K562 (cell line): Measurements from ENCODE around the gene ARHGEF25. TPM values are rescaled to one million over a fixed set of nuclear protein-coding genes. Genes with fewer than 3 reads are reported as not detected.

Experiments
- ATF7 ChIP-seq: fragments of 450-650 bp; IDR thresholded peaks from 2 replicates; pipeline ENCODE4 v1.7.1; 2014; ENCODE audit warnings: mild to moderate bottlenecking, moderate library complexity
- ILF3 ChIP-seq: fragments of 450-650 bp; IDR thresholded peaks from 2 replicates; pipeline ENCODE4 v1.6.1; 2018; ENCODE audit warnings: antibody characterized with exemption, mild to moderate bottlenecking, moderate library complexity, borderline replicate concordance
- MIER1 ChIP-seq: fragments of 450-650 bp; IDR thresholded peaks from 2 replicates; pipeline ENCODE4 v1.6.1; 2016; ENCODE audit warnings: antibody characterized with exemption, mild to moderate bottlenecking, low read depth
- MYBL2 ChIP-seq, 2 experiments: fragments of 450-650 bp in 1 of 2; sonication (generic) in 1 of 2; formaldehyde crosslinking in 1 of 2; IDR thresholded peaks; 2 replicates each; pipeline versions ENCODE4 v1.6.1 to v1.8.1; 2017 to 2022; ENCODE audit warnings: borderline replicate concordance in 1 of 2, inconsistent platforms in 1 of 2, low read depth in 1 of 2, mild to moderate bottlenecking in 1 of 2, missing genetic modification reagents in 1 of 2, moderate library complexity in 1 of 2
- ZKSCAN3 ChIP-seq: fragments of 250-450 bp; sonication (Bioruptor Pico); IDR thresholded peaks from 2 replicates; pipeline ENCODE4 v1.4.0; 2020
- ZNF134 ChIP-seq: fragments of 250-450 bp; sonication (Bioruptor Pico); conservative IDR thresholded peaks from 2 replicates; pipeline ENCODE4 v1.4.0; 2020
- ZNF398 ChIP-seq: fragments of 250-450 bp; sonication (Bioruptor Pico); IDR thresholded peaks from 2 replicates; pipeline ENCODE4 v1.8.0; 2021; ENCODE audit warnings: moderate library complexity, mild to moderate bottlenecking, inconsistent platforms
- ZNF407 ChIP-seq: fragments of 450-650 bp; IDR thresholded peaks from 2 replicates; pipeline ENCODE4 v1.6.1; 2016; ENCODE audit warnings: low read depth
- polyA plus RNA-seq, 8 experiments: library from polyadenylated mRNA; depleted of rRNA in 4 of 8; stranded (reverse) in 5 of 8; unstranded in 3 of 8; fragments of >200 nt; fragmentation: Nextera tagmentation in 2 of 8; fragmentation: Illumina TruSeq in 1 of 8; extraction: Ambion mirVana in 2 of 8; extraction: Trizol in 1 of 8; gene quantifications; 2 replicates each; pipeline versions ENCODE4 v1.2.1 to v1.2.3, GENCODE V29; 2011 to 2014; ENCODE audit warnings: inconsistent platforms in 1 of 8, missing spikeins in 1 of 8
- total RNA-seq, 7 experiments: library from RNA; depleted of rRNA in 6 of 7; stranded (reverse); fragments of >200 nt in 6 of 7; fragmentation: Illumina TruSeq in 2 of 7; extraction: Trizol in 2 of 7; gene quantifications; 2 replicates each; pipeline versions ENCODE4 v1.2.1 to v1.2.3, GENCODE V29; 2011 to 2021; ENCODE audit warnings: low replicate concordance in 1 of 7
- TF ChIP-seq, protein P1 (sequence below): sonication (generic); formaldehyde crosslinking; IDR thresholded peaks from 2 replicates; pipeline ENCODE4 v1.8.1; 2022; ENCODE audit warnings: missing genetic modification reagents
- TF ChIP-seq, protein P2 (sequence below): sonication (generic); formaldehyde crosslinking; IDR thresholded peaks from 2 replicates; pipeline ENCODE4 v1.8.1; 2023; ENCODE audit warnings: mild to moderate bottlenecking, missing genetic modification reagents

ARHGEF25 gene
- total and polyA plus RNA-seq, 9 of the 15 experiments (the other 6 are each of a cell fraction or from before 2014, with no cell fraction given) = 0.13 to 17.3 (median 11.6) TPM

GRCh38 chr12:57632958-57633840 lies 22.0 kb downstream of the ARHGEF25 start, which contains the start of gene B4GALNT1 (continued):
- TF ChIP-seq ZNF407 (no peak), ILF3 (peak; percentile 45; the same call in 1 of the 2 replicates), ATF7 (0 out of 2 replicates have a peak, but pooled peaks have one; percentile 50), ZNF134 (CRISPR knock-in tag) (no peak), MYBL2 (IDR thresholded peaks at IDR 0.05; ENCODE audit: low read depth) (no peak), MYBL2 (CRISPR knock-in tag; IDR thresholded peaks at IDR 0.05; ENCODE audit: borderline replicate concordance) (no peak), MIER1 (no peak), ZNF398 (CRISPR knock-in tag) (no peak), ZKSCAN3 (CRISPR knock-in tag) (no peak)
- TF ChIP-seq, protein P1, sequence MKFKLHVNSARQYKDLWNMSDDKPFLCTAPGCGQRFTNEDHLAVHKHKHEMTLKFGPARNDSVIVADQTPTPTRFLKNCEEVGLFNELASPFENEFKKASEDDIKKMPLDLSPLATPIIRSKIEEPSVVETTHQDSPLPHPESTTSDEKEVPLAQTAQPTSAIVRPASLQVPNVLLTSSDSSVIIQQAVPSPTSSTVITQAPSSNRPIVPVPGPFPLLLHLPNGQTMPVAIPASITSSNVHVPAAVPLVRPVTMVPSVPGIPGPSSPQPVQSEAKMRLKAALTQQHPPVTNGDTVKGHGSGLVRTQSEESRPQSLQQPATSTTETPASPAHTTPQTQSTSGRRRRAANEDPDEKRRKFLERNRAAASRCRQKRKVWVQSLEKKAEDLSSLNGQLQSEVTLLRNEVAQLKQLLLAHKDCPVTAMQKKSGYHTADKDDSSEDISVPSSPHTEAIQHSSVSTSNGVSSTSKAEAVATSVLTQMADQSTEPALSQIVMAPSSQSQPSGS (CRISPR knock-in tag) = no peak
- TF ChIP-seq, protein P2, sequence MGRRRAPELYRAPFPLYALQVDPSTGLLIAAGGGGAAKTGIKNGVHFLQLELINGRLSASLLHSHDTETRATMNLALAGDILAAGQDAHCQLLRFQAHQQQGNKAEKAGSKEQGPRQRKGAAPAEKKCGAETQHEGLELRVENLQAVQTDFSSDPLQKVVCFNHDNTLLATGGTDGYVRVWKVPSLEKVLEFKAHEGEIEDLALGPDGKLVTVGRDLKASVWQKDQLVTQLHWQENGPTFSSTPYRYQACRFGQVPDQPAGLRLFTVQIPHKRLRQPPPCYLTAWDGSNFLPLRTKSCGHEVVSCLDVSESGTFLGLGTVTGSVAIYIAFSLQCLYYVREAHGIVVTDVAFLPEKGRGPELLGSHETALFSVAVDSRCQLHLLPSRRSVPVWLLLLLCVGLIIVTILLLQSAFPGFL (CRISPR knock-in tag) = no peak
